Measurements from ENCODE around the gene PHF8. TPM values are rescaled to one million over a fixed set of nuclear protein-coding genes. Genes with fewer than 3 reads are reported as not detected.

Gene PHF8
- total and polyA plus RNA-seq, 2 experiments from 2014 or later, result 11.1 to 19.6 TPM

- no peak for DNase-seq (ENCODE audit: low spot score)
- H4K20me1 ChIP-seq (ENCODE audit: insufficient read depth, poor library complexity, severe bottlenecking), result no peaks in the 10 kb centered on the region
- H3K9me2 ChIP-seq (replicated peaks; ENCODE audit: insufficient read depth), result no peaks in the 10 kb centered on the region
- H3K4me1 ChIP-seq (ENCODE audit: insufficient read depth), result no peaks in the 10 kb centered on the region
- H3K79me2 ChIP-seq, result no peaks in the 10 kb centered on the region
- no peak overlapping the region for H3K27ac ChIP-seq
- H3K9me3 ChIP-seq (ENCODE audit: low read depth), result no peaks in the 10 kb centered on the region
- H3K36me3 ChIP-seq (replicated peaks; ENCODE audit: insufficient read depth, low read depth), result no peaks in the 10 kb centered on the region
- H3K4me2 ChIP-seq, result no peak overlapping the region
- H3K4me3 ChIP-seq, result no peak overlapping the region
- H2AFZ ChIP-seq, result no peak overlapping the region
- no peak for TF ChIP-seq CTCF (IDR thresholded peaks at IDR 0.05; ENCODE audit: poor library complexity)
- TF ChIP-seq EZH2 (IDR thresholded peaks at IDR 0.05; ENCODE audit: borderline replicate concordance), result no peak
- no peak for TF ChIP-seq EZH2phosphoT487 (IDR thresholded peaks at IDR 0.05; ENCODE audit: low read depth, severe bottlenecking, unreplicated experiment)
- WGBS (ENCODE audit: low lambda C conversion rate, missing lambda C conversion rate), result 70% methylated on average over 5 of the region's 5 CpGs
- H3K27me3 ChIP-seq, result no peaks in the 10 kb centered on the region
Observed at GRCh38 chrX:53926030-53926429, 118.2 kb downstream of the PHF8 start.

GRCh38 chrX:53918702-53919101 lies 125.6 kb downstream of the PHF8 start:
- Histone ChIP-seq H3K4me1 (ENCODE audit: insufficient read depth) (no peaks in the 10 kb centered on the region), H4K20me1 (ENCODE audit: insufficient read depth, poor library complexity, severe bottlenecking) (no peaks in the 10 kb centered on the region), H3K9me3 (ENCODE audit: low read depth) (no peaks in the 10 kb centered on the region), H3K9me2 (replicated peaks; ENCODE audit: insufficient read depth) (no peaks in the 10 kb centered on the region), H3K79me2 (no peaks in the 10 kb centered on the region), H3K4me2 (no peak overlapping the region), H3K36me3 (replicated peaks; ENCODE audit: insufficient read depth, low read depth) (no peaks in the 10 kb centered on the region), H2AFZ (no peak overlapping the region), H3K27ac (no peak overlapping the region), H3K4me3 (no peak overlapping the region), H3K27me3 (no peaks in the 10 kb centered on the region)
- no peak for DNase-seq (ENCODE audit: low spot score)
- no peak for TF ChIP-seq EZH2phosphoT487 (IDR thresholded peaks at IDR 0.05; ENCODE audit: low read depth, severe bottlenecking, unreplicated experiment)
- TF ChIP-seq EZH2 (IDR thresholded peaks at IDR 0.05; ENCODE audit: borderline replicate concordance), result no peak
- TF ChIP-seq CTCF (IDR thresholded peaks at IDR 0.05; ENCODE audit: poor library complexity), result no peak

- Histone ChIP-seq H3K27ac (no peak overlapping the region), H2AFZ (no peak overlapping the region), H3K9me3 (ENCODE audit: low read depth) (no peaks in the 10 kb centered on the region), H3K4me3 (no peak overlapping the region), H3K27me3 (no peaks in the 10 kb centered on the region), H3K79me2 (no peaks in the 10 kb centered on the region), H4K20me1 (ENCODE audit: insufficient read depth, poor library complexity, severe bottlenecking) (no peaks in the 10 kb centered on the region), H3K9me2 (replicated peaks; ENCODE audit: insufficient read depth) (no peaks in the 10 kb centered on the region), H3K4me2 (no peak overlapping the region), H3K4me1 (ENCODE audit: insufficient read depth) (no peaks in the 10 kb centered on the region), H3K36me3 (replicated peaks; ENCODE audit: insufficient read depth, low read depth) (no peaks in the 10 kb centered on the region)
- no peak for TF ChIP-seq EZH2phosphoT487 (IDR thresholded peaks at IDR 0.05; ENCODE audit: low read depth, severe bottlenecking, unreplicated experiment)
- TF ChIP-seq EZH2 (IDR thresholded peaks at IDR 0.05; ENCODE audit: borderline replicate concordance), result no peak
- no peak for TF ChIP-seq CTCF (IDR thresholded peaks at IDR 0.05; ENCODE audit: poor library complexity)
- 79% methylated on average over 5 of the region's 5 CpGs for WGBS (ENCODE audit: low lambda C conversion rate, missing lambda C conversion rate)
- no peak for DNase-seq (ENCODE audit: low spot score)
Observed at GRCh38 chrX:53900623-53901022, 143.7 kb downstream of the PHF8 start.

- Histone ChIP-seq H3K27ac (no peak overlapping the region), H3K36me3 (replicated peaks; ENCODE audit: insufficient read depth, low read depth) (no peaks in the 10 kb centered on the region), H3K9me2 (replicated peaks; ENCODE audit: insufficient read depth) (no peaks in the 10 kb centered on the region), H2AFZ (no peak overlapping the region), H3K79me2 (no peaks in the 10 kb centered on the region), H3K4me1 (ENCODE audit: insufficient read depth) (no peaks in the 10 kb centered on the region), H3K4me3 (no peak overlapping the region), H3K4me2 (no peak overlapping the region), H4K20me1 (ENCODE audit: insufficient read depth, poor library complexity, severe bottlenecking) (no peaks in the 10 kb centered on the region), H3K27me3 (no peaks in the 10 kb centered on the region), H3K9me3 (ENCODE audit: low read depth) (no peaks in the 10 kb centered on the region)
- WGBS (ENCODE audit: low lambda C conversion rate, missing lambda C conversion rate), result 82% methylated on average over 3 of the region's 3 CpGs
- DNase-seq (ENCODE audit: low spot score), result no peak
- TF ChIP-seq CTCF (IDR thresholded peaks at IDR 0.05; ENCODE audit: poor library complexity), result no peak
- no peak for TF ChIP-seq EZH2phosphoT487 (IDR thresholded peaks at IDR 0.05; ENCODE audit: low read depth, severe bottlenecking, unreplicated experiment)
- TF ChIP-seq EZH2 (IDR thresholded peaks at IDR 0.05; ENCODE audit: borderline replicate concordance), result no peak
Observed at GRCh38 chrX:53895270-53895669, 149.0 kb downstream of the PHF8 start.

Measured in hepatocyte (in vitro differentiated cells).